HG02885 (cell line): ENCODE results near the gene VTI1B.
A peak's percentile ranks its signal among the peaks of the same experiment; 100 is the strongest.
"Not testable (repeated sequence)": the region's sequence is repeated elsewhere in the genome, so short reads cannot be mapped to it uniquely, and the experiment has no call there.

Source experiments
- ATAC-seq: cut with Tn5 transposase; IDR thresholded peaks from one replicate; pipeline ENCODE4 v1.9.1; 2021; ENCODE audit warnings: mild to moderate bottlenecking; ENCODE audit not compliant: unreplicated experiment, poor library complexity

The VTI1B gene

GRCh38 chr14:67633451-67634147, 40.8 kb downstream of the VTI1B start:
- no peak for ATAC-seq

DNA sequence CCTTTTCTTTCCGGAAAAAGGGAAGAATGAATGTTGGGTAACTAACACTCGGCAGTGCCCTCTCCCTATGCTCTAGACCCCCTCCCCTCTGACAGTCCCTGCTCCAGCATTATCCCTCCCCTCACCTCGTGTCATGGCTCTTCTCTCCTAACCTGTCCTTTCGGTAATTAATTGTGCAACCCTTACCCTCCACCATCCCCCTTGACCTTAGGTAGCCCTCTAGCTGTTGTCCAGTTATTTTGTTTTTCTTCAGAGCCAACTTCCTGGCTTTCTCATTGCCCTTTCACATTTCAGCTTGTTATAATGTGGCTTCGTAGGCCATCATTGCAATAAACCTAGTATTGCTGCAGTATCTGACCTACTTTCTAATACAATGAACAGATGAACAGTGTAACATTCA, 43.5 kb downstream of the VTI1B start:
- no peak for ATAC-seq

DNA sequence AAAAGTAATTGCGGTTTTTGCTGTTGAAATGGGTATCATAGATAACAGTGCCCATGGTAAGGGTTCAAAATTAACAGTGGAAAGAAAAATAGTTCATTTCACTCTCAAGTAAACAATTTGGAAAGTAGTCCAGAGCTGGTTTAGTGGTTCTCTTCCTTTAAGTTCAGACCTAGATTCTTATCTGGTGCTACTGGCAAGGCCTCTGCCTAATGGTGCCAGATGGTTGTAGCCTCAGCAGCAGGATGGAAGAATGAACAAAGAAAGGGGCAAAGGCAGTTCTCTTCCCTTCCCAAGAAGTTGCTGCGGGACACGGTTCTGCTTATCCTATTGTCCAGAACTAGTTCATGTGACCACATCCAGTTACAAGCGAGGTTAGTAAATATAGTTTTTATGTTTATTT, 44.2 kb downstream of the VTI1B start:
- no peak for ATAC-seq

DNA sequence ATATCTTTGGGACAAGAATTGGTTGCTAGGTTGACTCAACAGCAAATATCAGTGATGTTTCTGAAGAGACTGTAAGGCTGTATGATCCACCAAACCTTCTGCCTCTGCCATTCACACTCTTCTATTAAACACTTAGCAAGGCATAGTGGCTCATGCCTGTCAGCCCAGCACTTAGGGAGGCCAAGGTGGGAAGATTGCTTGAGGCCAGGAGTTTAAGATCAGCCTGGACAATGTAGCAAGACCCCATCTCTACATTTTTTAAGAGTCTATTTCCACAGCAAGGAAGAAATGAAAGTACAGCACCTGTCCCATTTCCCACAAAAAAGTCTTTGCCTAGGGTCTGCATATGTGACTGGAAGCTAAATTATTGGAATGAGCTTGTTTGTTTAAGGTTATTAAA, 46.9 kb downstream of the VTI1B start:
- no peak for ATAC-seq

DNA sequence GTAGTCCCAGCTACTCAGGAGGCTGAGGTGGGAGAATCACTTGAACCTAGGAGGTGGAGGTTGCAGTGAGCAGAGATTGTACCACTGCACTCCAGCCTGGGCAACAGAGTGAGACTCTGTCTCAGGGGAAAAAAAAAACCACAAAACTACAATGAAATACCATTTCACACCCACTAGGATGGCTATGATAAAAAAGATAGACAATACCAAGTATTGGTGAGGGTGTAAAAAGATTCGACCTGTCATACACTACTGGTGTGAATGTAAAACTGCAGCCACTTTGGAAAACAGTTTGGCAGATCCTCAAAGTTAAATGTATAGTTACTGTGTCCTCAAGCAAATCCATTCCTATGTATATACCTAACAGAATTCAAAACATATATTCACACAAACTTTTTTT, 48.3 kb downstream of the VTI1B start:
- not testable (repeated sequence) for ATAC-seq

DNA sequence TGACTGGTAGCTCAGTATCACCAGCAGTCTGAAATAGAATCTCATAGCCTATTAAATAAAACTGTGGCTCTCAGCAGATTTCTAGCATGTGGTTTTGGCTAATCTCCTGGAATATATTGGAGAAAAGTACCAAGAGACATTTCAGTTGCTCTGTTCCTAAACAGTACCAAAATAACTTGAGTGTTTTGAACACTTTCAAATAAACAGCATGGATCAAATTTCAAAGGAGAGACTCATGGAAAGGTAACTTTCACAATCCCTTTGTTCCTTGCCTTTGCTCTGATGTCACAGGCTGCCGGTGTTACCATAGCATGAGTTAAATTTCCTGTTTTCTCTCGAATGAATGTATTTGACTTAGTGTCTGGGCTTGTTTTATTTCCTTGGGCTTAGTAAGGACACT, 51.3 kb downstream of the VTI1B start:
- ATAC-seq = no peak

- no peak for ATAC-seq
Observed at GRCh38 chr14:67622675-67623074, 51.8 kb downstream of the VTI1B start.

GRCh38 chr14:67620217-67620785, 54.1 kb downstream of the VTI1B start:
- ATAC-seq = no peak

DNA sequence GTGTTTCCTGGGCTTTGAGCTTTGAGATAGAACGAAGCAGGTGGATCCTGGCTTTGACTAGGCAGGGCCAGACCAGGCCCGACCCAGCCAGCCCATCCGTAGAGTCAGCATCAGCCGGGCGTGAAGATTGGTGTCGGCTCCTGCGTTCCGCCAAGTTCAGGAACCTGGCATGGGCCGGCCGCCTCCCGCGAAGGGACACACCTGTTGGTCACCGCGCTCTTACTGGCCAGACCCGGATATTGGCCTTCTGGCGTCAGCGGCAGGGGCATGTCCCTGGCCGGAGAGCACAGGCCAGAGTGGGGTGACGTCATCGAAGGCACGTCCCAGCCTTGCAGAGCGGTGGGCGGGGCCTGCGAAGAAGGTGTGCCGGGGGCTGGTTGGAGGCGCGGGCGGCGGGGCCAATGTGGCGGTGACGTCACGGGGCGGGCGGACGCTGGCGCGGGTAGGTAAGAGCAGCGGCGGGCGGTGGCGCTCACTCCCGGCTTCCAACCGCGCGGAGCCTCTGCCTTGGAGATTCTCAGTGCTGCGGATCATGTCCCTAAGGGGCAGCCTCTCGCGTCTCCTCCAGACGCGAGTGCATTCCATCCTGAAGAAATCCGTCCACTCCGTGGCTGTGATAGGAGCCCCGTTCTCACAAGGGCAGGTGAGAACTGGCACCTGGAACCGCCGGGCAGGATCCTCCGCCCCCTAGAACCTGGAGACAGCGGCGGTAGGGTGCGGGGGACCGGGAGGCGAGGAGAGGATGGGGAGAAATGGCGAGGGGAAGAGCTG, 54.8 kb downstream of the VTI1B start, which contains the start of gene ARG2:
Gene ARG2, plus strand, starts transcription at position 475 of the 771 bp plus-strand sequence. Its CDS starts 58 bp downstream, at position 533.
- peak; percentile 99 for ATAC-seq

DNA sequence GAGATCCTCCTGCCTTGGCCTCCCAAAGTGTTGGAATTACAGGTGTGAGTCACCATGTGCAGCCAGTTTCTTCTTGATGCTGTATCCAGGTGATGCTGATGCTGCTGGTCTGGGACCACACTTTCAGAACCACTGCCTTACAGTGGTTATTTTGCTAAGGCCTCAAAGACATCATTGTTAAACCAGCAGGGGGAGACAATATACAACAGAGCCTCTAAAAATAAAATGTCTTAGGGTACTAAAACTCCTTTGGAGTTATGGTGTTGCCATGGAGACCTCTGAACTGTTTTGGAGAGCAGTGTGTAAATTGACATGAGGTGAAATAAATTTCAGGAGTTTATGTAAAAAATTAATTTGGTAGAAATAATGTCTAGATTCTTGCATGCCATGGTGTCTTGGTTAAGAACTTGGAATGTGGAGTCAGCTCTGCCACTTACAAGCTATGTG, 55.8 kb downstream of the VTI1B start:
- ATAC-seq = no peak

- ATAC-seq = no peak
Observed at GRCh38 chr14:67610491-67610890, 63.9 kb downstream of the VTI1B start.

- no peak for ATAC-seq
Observed at GRCh38 chr14:67609642-67610310, 64.7 kb downstream of the VTI1B start.

DNA sequence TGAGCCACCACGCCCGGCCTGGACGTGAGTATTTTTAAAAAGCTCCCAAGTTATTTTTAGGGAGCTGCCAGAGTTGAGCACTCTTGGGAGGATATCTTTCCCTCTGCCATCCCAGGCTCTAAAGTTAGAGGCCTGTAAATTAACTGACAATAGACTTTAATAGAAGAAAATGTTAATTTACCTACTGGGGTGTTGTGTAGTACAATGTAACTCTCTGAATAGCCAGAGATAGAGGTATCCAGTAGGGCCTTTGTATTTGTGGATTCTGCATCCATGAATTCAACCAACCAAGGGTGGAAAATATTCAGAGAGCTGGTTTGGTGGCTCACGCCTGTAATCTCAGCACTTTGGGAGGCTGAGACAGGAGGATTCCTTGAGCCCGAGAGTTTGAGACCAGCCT, 66.8 kb downstream of the VTI1B start:
- no peak for ATAC-seq

- peak; percentile 69 for ATAC-seq
Observed at GRCh38 chr14:67602995-67603545, 71.4 kb downstream of the VTI1B start.

GRCh38 chr14:67602076-67602475, 72.4 kb downstream of the VTI1B start:
- no peak for ATAC-seq

GRCh38 chr14:67600562-67600974, 73.9 kb downstream of the VTI1B start:
- ATAC-seq = peak; percentile 0

DNA sequence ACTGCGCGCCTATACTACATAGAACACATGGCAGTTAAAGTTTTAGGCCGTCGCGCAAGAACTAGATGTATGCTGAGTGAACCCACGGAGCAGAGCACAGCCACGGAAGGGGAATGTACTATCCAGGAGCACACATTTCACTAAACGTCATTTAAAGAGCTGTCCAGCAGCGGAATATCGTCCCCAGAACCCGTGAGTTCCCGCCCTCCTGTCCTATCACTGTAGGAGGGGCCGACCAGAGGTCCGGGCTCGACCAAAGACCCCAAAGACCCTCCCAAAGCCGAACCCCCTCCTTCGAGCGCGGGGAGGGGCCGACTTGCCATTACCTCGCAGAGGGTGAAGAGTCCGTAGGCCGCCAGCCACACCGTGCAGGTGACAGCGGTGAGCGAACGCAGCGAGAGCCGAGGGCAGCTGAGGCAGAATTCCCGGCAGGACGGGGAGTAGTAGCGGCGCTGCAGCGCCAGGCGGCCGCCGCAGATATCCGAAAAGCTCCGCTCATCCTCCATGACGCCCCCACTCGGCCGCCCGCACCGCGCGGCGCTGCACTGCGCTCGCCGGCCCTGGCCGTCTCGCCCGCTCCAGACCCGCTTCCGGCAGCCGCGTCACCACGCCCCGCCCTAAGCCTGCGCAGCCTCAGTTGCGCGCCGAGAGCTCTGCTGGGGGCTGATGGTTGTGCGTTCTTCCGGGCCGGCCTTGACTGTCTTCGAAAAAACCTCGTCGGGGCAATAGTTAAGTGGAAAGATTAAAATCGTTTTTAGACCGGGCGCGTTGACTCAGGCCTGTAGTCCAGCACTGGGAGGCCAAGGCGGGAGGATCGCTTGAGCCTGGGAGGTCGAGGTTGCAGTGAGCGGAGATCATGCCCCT, 74.5 kb downstream of the VTI1B start, which contains the start of gene PIGH:
Gene PIGH, minus strand, starts transcription at position 571 of the 864 bp plus-strand sequence. Its CDS starts 65 bp downstream, at position 506.
- peak; percentile 92 for ATAC-seq
